ENCODE measurements around the gene SHROOM1. TPM values are rescaled to one million over a fixed set of nuclear protein-coding genes. Genes with fewer than 3 reads are reported as not detected.

The SHROOM1 gene
- total RNA-seq, 1 donor from 2014 or later, result 4.5 TPM

GRCh38 chr5:132785864-132786263 is 44.6 kb downstream of the SHROOM1 start:
- no peaks in the 10 kb centered on the region for H3K36me3 Mint-ChIP-seq (ENCODE audit: unreplicated experiment)

DNA sequence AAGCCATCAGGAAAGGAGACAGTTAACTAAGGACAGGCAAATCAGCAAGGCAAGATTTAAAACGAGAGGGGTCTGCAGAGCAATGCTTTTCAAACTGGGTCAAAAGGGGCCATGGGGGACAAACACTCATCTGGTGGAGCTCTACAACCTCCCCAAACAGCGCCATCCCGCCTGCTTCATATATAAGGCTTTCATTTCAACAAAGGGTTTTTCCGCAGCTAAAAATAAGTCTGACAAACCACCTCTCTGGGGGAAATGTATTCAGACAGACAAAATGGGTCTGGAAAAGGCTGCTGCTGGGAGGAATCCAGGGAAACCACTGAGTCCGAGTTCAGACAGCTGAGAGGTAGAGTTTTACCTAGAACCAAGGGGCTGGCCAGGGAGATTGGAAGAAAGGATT is 45.1 kb downstream of the SHROOM1 start:
- Mint-ChIP-seq H3K4me1 (ENCODE audit: unreplicated experiment) (peaks cover 4% of the 10 kb centered on the region), H3K27me3 (ENCODE audit: unreplicated experiment) (peaks cover under 1% of the 10 kb centered on the region), H3K27ac (ENCODE audit: unreplicated experiment) (peak overlapping the region; percentile 2), H3K36me3 (ENCODE audit: unreplicated experiment) (no peaks in the 10 kb centered on the region), H3K4me3 (ENCODE audit: unreplicated experiment) (no peak overlapping the region), H3K9me3 (ENCODE audit: unreplicated experiment) (no peaks in the 10 kb centered on the region)
- DNase-seq (ENCODE audit: extremely low spot score, unreplicated experiment), result no peak
- no peak for TF ChIP-seq CTCF (IDR thresholded peaks at IDR 0.05)

More at GRCh38 chr5:132785864-132786263, 44.6 kb downstream of the SHROOM1 start:
- no peaks in the 10 kb centered on the region for H3K9me3 Mint-ChIP-seq (ENCODE audit: unreplicated experiment)
- H3K4me3 Mint-ChIP-seq (ENCODE audit: unreplicated experiment), result no peak overlapping the region
- peaks cover 4% of the 10 kb centered on the region for H3K4me1 Mint-ChIP-seq (ENCODE audit: unreplicated experiment)
- H3K27me3 Mint-ChIP-seq (ENCODE audit: unreplicated experiment), result peaks cover 3% of the 10 kb centered on the region
- TF ChIP-seq CTCF (IDR thresholded peaks at IDR 0.05), result no peak
- H3K27ac Mint-ChIP-seq (ENCODE audit: unreplicated experiment), result no peak overlapping the region
- no peak for DNase-seq (ENCODE audit: extremely low spot score, unreplicated experiment)

DNA sequence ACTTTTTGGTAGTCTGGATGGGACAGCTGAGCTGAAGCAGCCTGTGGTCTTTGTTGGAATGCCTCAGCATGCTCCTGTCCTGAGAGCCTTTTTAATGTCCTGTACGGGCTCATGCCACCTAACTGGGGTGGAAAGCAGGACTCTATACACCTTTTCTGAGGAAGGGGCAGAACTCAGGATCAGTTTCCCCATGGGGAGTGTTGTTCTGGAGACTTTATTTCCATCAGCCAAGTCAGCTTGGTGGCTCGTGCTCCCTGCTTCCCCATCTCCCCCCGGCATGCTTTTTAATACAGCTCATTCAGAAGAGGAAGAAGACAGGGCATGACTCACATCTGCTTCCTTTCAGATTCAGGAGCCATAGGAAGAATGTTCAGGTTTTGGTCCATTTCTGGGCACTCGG is 48.3 kb downstream of the SHROOM1 start:
- Mint-ChIP-seq H3K4me1 (ENCODE audit: unreplicated experiment) (peaks cover 4% of the 10 kb centered on the region), H3K27ac (ENCODE audit: unreplicated experiment) (no peak overlapping the region), H3K36me3 (ENCODE audit: unreplicated experiment) (no peaks in the 10 kb centered on the region), H3K9me3 (ENCODE audit: unreplicated experiment) (no peaks in the 10 kb centered on the region), H3K4me3 (ENCODE audit: unreplicated experiment) (no peak overlapping the region), H3K27me3 (ENCODE audit: unreplicated experiment) (no peaks in the 10 kb centered on the region)
- DNase-seq (ENCODE audit: extremely low spot score, unreplicated experiment), result no peak
- TF ChIP-seq CTCF (IDR thresholded peaks at IDR 0.05), result no peak

- H3K4me3 Mint-ChIP-seq (ENCODE audit: unreplicated experiment), result no peak overlapping the region
- H3K27me3 Mint-ChIP-seq (ENCODE audit: unreplicated experiment), result no peaks in the 10 kb centered on the region
- DNase-seq (ENCODE audit: extremely low spot score, unreplicated experiment), result no peak
- H3K4me1 Mint-ChIP-seq (ENCODE audit: unreplicated experiment), result peaks cover 6% of the 10 kb centered on the region
- H3K27ac Mint-ChIP-seq (ENCODE audit: unreplicated experiment), result no peak overlapping the region
- no peaks in the 10 kb centered on the region for H3K36me3 Mint-ChIP-seq (ENCODE audit: unreplicated experiment)
- H3K9me3 Mint-ChIP-seq (ENCODE audit: unreplicated experiment), result no peaks in the 10 kb centered on the region
- TF ChIP-seq CTCF (IDR thresholded peaks at IDR 0.05), result no peak
Observed at GRCh38 chr5:132781029-132781428, 49.4 kb downstream of the SHROOM1 start.

DNA sequence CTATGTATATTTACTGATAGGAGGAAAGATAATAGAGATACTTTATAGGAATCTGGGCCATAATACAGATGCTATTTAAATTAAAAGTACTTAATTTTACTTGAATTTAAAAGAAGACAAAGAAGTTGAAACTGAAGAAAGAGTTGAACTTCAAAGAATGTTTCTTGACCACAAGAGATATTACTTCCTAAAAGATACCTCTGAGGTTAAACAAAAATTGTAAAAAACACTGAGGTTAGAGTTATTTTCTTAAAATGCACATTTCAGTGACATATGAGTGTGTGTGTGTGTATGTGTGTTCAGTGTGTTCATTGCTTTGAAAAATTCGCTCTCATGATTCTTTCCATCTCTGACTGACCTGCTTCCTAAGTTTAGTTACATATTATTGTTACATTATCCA is 49.9 kb downstream of the SHROOM1 start:
- H3K27ac Mint-ChIP-seq (ENCODE audit: unreplicated experiment), result no peak overlapping the region
- TF ChIP-seq CTCF (IDR thresholded peaks at IDR 0.05), result no peak
- no peak for DNase-seq (ENCODE audit: extremely low spot score, unreplicated experiment)
- H3K4me1 Mint-ChIP-seq (ENCODE audit: unreplicated experiment), result peaks cover 11% of the 10 kb centered on the region
- no peak overlapping the region for H3K4me3 Mint-ChIP-seq (ENCODE audit: unreplicated experiment)
- no peaks in the 10 kb centered on the region for H3K27me3 Mint-ChIP-seq (ENCODE audit: unreplicated experiment)
- H3K36me3 Mint-ChIP-seq (ENCODE audit: unreplicated experiment), result no peaks in the 10 kb centered on the region
- no peaks in the 10 kb centered on the region for H3K9me3 Mint-ChIP-seq (ENCODE audit: unreplicated experiment)

Measured in osteocyte (in vitro differentiated cells).